Neuron (in vitro differentiated cells): ENCODE measurements around the gene MCF2L.
A peak's percentile ranks its signal among the peaks of the same experiment; 100 is the strongest.

Experiments
- H2AFZ ChIP-seq: one replicate; pipeline ENCODE4 v1.6.1; 2013; ENCODE audit warnings: low read depth, mild to moderate bottlenecking, inconsistent platforms, low read length, moderate library complexity
- H3K27me3 ChIP-seq: one replicate; pipeline ENCODE4 v1.6.1; 2013; ENCODE audit warnings: low read length; ENCODE audit not compliant: insufficient read depth
- H3K36me3 ChIP-seq: one replicate; pipeline ENCODE4 v1.6.1; 2013; ENCODE audit warnings: low read length; ENCODE audit not compliant: insufficient read depth
- H3K4me1 ChIP-seq: one replicate; pipeline ENCODE4 v1.6.1; 2013; ENCODE audit warnings: low read length; ENCODE audit not compliant: insufficient read depth
- H3K4me3 ChIP-seq: 2 replicates; pipeline ENCODE4 v1.5.1; 2013; ENCODE audit warnings: mild to moderate bottlenecking, low read length, moderate library complexity
- H3K9me3 ChIP-seq: one replicate; pipeline ENCODE4 v1.6.1; 2013; ENCODE audit warnings: low read length

The MCF2L gene

GRCh38 chr13:112962911-112963625 is 5.9 kb upstream of the MCF2L start:
- Histone ChIP-seq H3K27me3 (peaks cover 3% of the 10 kb centered on the region), H3K36me3 (no peaks in the 10 kb centered on the region), H3K4me1 (peaks cover 5% of the 10 kb centered on the region), H3K4me3 (no peak overlapping the region), H3K9me3 (no peaks in the 10 kb centered on the region), H2AFZ (no peak overlapping the region)

- no peaks in the 10 kb centered on the region for H3K4me1 ChIP-seq
- H3K27me3 ChIP-seq = peaks cover under 1% of the 10 kb centered on the region
- no peak overlapping the region for H2AFZ ChIP-seq
- no peaks in the 10 kb centered on the region for H3K36me3 ChIP-seq
- no peak overlapping the region for H3K4me3 ChIP-seq
- no peaks in the 10 kb centered on the region for H3K9me3 ChIP-seq
These were observed 5.4 kb upstream of the MCF2L start for GRCh38 chr13:112963641-112964040.

DNA sequence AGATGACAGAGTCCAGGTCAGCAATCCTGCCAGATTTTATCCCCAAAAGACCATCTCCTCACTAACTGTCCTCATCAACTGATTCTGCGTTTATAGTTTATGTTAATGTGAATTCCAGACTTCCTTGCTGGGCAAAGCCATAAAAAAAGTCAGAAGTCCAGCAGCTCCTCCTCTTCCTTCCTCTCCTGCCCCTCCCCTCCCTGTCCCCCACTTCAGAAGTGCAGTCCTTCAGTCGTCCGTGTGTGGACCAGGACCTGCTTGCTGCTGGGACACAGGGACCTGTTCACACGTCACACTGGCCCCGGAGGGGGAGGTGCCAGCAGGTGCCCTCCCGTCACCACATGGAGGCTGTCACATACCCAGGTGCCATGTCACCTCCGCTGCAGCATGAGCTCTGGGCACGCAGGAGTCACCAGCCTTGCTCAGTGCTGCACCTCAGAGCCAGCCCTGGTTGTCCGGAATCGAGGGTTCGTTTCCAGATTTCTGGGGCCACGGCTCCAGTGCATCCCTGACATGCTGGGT is 4.0 kb upstream of the MCF2L start:
- no peaks in the 10 kb centered on the region for H3K36me3 ChIP-seq
- no peaks in the 10 kb centered on the region for H3K27me3 ChIP-seq
- no peaks in the 10 kb centered on the region for H3K9me3 ChIP-seq
- no peak overlapping the region for H2AFZ ChIP-seq
- H3K4me3 ChIP-seq = no peak overlapping the region
- H3K4me1 ChIP-seq = peaks cover 6% of the 10 kb centered on the region

GRCh38 chr13:112965573-112966115 is 3.4 kb upstream of the MCF2L start:
- H2AFZ ChIP-seq = no peak overlapping the region
- no peak overlapping the region for H3K4me3 ChIP-seq
- no peaks in the 10 kb centered on the region for H3K36me3 ChIP-seq
- H3K4me1 ChIP-seq = peaks cover 10% of the 10 kb centered on the region
- no peaks in the 10 kb centered on the region for H3K9me3 ChIP-seq
- H3K27me3 ChIP-seq = no peaks in the 10 kb centered on the region

- Histone ChIP-seq H2AFZ (no peak overlapping the region), H3K27me3 (no peaks in the 10 kb centered on the region), H3K36me3 (no peaks in the 10 kb centered on the region), H3K4me3 (no peak overlapping the region), H3K4me1 (peaks cover 10% of the 10 kb centered on the region), H3K9me3 (no peaks in the 10 kb centered on the region)
These were observed 2.2 kb upstream of the MCF2L start for GRCh38 chr13:112966776-112967175.

- no peaks in the 10 kb centered on the region for H3K9me3 ChIP-seq
- no peaks in the 10 kb centered on the region for H3K27me3 ChIP-seq
- no peaks in the 10 kb centered on the region for H3K36me3 ChIP-seq
- peaks cover 10% of the 10 kb centered on the region for H3K4me1 ChIP-seq
- H3K4me3 ChIP-seq = no peak overlapping the region
- H2AFZ ChIP-seq = no peak overlapping the region
These were observed 1.2 kb upstream of the MCF2L start for GRCh38 chr13:112967686-112968379.

- H2AFZ ChIP-seq = no peak overlapping the region
- no peaks in the 10 kb centered on the region for H3K27me3 ChIP-seq
- H3K4me1 ChIP-seq = peaks cover 10% of the 10 kb centered on the region
- H3K9me3 ChIP-seq = no peaks in the 10 kb centered on the region
- peak overlapping the region; percentile 51 for H3K4me3 ChIP-seq
- no peaks in the 10 kb centered on the region for H3K36me3 ChIP-seq
These were observed 569 bp upstream of the MCF2L start for GRCh38 chr13:112968380-112968909.

DNA sequence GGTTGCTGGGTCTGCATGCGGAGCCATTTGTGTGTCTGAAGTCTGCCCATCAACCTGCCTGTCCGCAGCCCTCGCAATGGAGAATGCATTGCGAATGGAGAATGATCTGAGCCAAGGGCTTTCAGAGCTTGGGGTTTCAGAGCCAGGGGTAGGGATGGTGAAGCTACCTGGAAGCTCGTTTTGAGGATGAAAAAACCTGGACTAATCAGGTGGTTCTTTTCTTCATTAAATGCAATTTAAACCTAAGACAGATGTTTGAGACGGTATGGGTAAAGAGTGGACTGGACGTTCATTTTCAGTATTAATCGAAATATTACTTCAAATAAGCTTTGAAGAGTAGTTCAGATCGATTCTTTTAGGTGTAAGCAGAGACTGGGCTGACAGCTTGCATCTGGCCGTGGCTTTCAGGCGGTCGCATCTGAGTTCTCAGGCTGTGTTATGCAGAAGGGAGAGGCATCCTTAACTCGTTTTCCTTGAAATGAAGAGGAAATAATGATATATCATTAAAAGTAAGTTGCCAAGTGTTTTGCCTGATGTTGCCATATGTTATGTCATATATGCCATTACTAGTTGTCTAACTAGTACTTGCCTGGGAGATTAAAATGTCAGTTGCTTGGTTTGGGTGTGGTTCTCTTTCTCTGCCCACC is 801 bp downstream of the MCF2L start:
- Histone ChIP-seq H3K9me3 (peaks cover 2% of the 10 kb centered on the region), H3K4me1 (peaks cover 10% of the 10 kb centered on the region), H3K27me3 (no peaks in the 10 kb centered on the region), H2AFZ (peak overlapping the region; percentile 33), H3K36me3 (no peaks in the 10 kb centered on the region), H3K4me3 (peak overlapping the region; percentile 51)

DNA sequence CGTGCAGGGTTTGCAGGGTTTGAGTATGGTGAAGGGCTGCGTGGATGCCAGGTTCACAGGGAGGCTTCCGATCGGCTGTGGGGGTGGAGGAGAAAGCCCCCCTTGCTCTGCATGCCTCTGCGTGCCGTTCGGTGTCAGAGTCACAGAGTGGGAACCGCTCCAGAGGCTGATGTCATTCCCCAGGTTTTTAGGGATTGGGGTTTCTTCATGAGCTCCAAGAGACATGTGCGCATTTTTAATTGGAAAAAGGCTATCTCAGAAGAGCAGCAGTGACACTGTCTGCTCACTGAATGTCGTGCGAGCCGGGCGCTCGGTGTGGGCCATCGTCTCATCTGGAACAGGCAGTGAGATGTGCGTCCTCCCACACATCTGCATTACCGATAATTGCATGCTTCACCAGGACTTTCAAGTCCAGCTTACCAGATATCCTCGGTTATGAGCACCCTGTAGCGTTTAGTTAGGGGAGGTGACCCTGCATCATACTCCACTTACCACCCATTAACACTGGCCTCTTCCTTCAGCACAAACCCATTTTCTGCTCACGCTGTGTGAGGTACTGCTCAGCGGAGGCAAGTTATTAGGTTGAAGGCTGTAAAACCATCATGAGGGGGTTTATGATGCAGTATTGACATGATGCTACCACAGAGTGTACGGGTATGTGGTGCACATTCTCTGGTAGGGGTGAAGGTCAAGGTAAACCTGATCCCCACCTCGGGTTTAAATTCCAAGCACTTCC is 1.7 kb downstream of the MCF2L start:
- Histone ChIP-seq H3K36me3 (no peaks in the 10 kb centered on the region), H2AFZ (no peak overlapping the region), H3K4me3 (no peak overlapping the region), H3K4me1 (peaks cover 10% of the 10 kb centered on the region), H3K27me3 (no peaks in the 10 kb centered on the region), H3K9me3 (peaks cover 2% of the 10 kb centered on the region)

DNA sequence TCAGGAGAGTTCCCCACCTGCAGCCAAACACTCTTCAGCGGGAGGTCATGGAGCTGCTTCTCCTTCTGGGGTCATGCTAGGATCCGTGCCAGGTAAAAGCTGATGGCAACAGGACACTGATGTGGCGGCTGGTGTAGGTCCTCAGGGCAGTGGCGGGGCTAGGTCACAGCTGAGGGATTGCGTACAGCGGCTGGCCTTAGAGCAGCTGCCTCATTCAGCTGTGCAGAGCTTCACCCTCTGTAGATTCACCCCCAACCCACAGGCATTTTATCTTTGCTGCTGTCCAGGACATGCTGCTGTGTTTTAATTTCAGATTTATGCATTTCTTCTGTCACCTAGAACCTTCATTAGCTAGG is 2.3 kb downstream of the MCF2L start:
- Histone ChIP-seq H2AFZ (no peak overlapping the region), H3K9me3 (peaks cover 2% of the 10 kb centered on the region), H3K4me3 (no peak overlapping the region), H3K4me1 (peaks cover 10% of the 10 kb centered on the region), H3K27me3 (no peaks in the 10 kb centered on the region), H3K36me3 (no peaks in the 10 kb centered on the region)

GRCh38 chr13:112972258-112972657 is 3.2 kb downstream of the MCF2L start:
- Histone ChIP-seq H3K36me3 (no peaks in the 10 kb centered on the region), H2AFZ (no peak overlapping the region), H3K4me1 (peaks cover 10% of the 10 kb centered on the region), H3K27me3 (no peaks in the 10 kb centered on the region), H3K9me3 (peaks cover 2% of the 10 kb centered on the region), H3K4me3 (no peak overlapping the region)

- Histone ChIP-seq H3K27me3 (no peaks in the 10 kb centered on the region), H3K4me1 (peaks cover 10% of the 10 kb centered on the region), H2AFZ (no peak overlapping the region), H3K9me3 (peaks cover 2% of the 10 kb centered on the region), H3K36me3 (no peaks in the 10 kb centered on the region), H3K4me3 (no peak overlapping the region)
These were observed 4.0 kb downstream of the MCF2L start for GRCh38 chr13:112972867-112973576.
